ENCODE measurements around the gene DDN. TPM values are rescaled to one million over a fixed set of nuclear protein-coding genes. Genes with fewer than 3 reads are reported as not detected.
A peak's percentile ranks its signal among the peaks of the same experiment; 100 is the strongest.

The DDN gene
- total and polyA plus RNA-seq, 2 donors (not counting 3 experiments of a cell fraction or from before 2014, with no cell fraction given) = 0.07 to 0.22 TPM

DNA sequence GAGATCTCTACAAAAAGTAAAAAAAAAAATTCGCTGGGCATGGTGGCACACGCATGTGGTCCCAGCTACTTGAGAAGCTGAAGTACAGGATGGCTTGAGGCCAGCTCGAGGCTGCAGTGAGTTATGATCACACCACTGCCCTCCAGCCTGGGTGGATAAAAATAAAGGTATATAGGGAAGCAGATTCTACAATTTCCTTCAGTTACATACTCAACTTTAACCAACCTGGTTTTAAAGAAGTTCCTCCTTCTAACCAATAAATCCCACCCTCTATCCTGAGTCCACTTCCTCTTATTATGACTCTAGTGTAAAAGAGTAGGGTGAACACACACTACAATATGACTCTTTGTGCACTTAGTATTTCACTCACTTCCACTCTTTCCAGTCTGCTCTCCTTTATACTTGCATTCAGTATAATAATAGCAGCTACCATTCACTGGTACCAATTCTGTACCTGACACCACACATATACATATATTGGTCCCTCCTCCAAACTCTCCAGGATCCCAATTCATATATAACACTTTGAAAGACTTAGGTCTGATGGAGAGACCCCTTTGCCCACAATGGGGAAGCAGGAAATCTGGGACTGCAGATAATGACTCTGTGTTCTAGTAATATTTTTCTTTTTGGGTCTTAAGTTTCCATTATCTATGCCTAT is 44.2 kb downstream of the DDN start:
- Histone ChIP-seq H3K9ac (replicated peaks; ENCODE audit: extremely low read depth, insufficient read depth, low read length) (no peak overlapping the region), H3K9me3 (replicated peaks; ENCODE audit: control insufficient read depth, insufficient read depth, low read length) (no peaks in the 10 kb centered on the region), H4K20me1 (replicated peaks; ENCODE audit: control insufficient read depth, extremely low read depth, insufficient read depth, low read length) (peaks cover 11% of the 10 kb centered on the region), H3K4me2 (ENCODE audit: insufficient read depth, low read length) (peak overlapping the region; percentile 71), H3K4me1 (ENCODE audit: control insufficient read depth, extremely low read depth, insufficient read depth, low read length) (peaks cover 15% of the 10 kb centered on the region), H2AFZ (ENCODE audit: low read depth, low read length) (no peak overlapping the region), H3K27me3 (ENCODE audit: control insufficient read depth in 2 of 2, insufficient read depth in 2 of 2, low read length in 2 of 2) (no peaks in the 10 kb centered on the region), H3K9me1 (replicated peaks; ENCODE audit: control insufficient read depth, extremely low read depth, insufficient read depth, low read length) (no peaks in the 10 kb centered on the region), H3K36me3 (ENCODE audit: control insufficient read depth in 2 of 2, extremely low read depth in 1 of 2, insufficient read depth in 2 of 2, low read length in 2 of 2) (peaks cover 4 to 6% of the 10 kb centered on the region in 2 experiments), H3K4me3 (replicated peaks in 1 of 3; ENCODE audit: insufficient read depth in 1 of 3, low read depth in 1 of 3, low read length in 3 of 3) (no peak overlapping the region), H3K27ac (ENCODE audit: insufficient read depth, low read depth, low read length) (no peak overlapping the region), H3K79me2 (ENCODE audit: control insufficient read depth, insufficient read depth, low read length) (peaks cover 66% of the 10 kb centered on the region)
- no peak for TF ChIP-seq JUN (IDR thresholded peaks at IDR 0.05; ENCODE audit: borderline replicate concordance, insufficient read depth, insufficient read length, low read depth)
- no peak for TF ChIP-seq MAX (IDR thresholded peaks at IDR 0.05; ENCODE audit: insufficient read depth, insufficient read length)
- TF ChIP-seq POLR2AphosphoS5 (IDR thresholded peaks at IDR 0.05; ENCODE audit: insufficient read depth, low read depth, low read length) = no peak
- TF ChIP-seq CTCF (IDR thresholded peaks at IDR 0.05; ENCODE audit: extremely low read depth in 1 of 2, insufficient read depth in 1 of 2, low read depth in 1 of 2, low read length in 2 of 2) = no peak
- TF ChIP-seq EZH2 (IDR thresholded peaks at IDR 0.05; ENCODE audit: borderline replicate concordance, low read depth, low read length, severe bottlenecking) = no peak
- no peak for TF ChIP-seq POLR2A (IDR thresholded peaks at IDR 0.05; ENCODE audit: low read depth, low read length)
- no peak for TF ChIP-seq GATA2 (IDR thresholded peaks at IDR 0.05; ENCODE audit: insufficient read depth, insufficient read length, low read depth, low read length)
- no peak for TF ChIP-seq MYC (IDR thresholded peaks at IDR 0.05; ENCODE audit: low read depth, low read length)
- TF ChIP-seq FOS (IDR thresholded peaks at IDR 0.05; ENCODE audit: borderline replicate concordance, insufficient read depth, low read length) = no peak
- CTCF ChIA-PET = interaction anchor here (1.0 to 3.3 kb wide), 2 partner anchors 25 to 33 kb away, joined by 3 to 15 read pairs; no protein-coding TSS in a partner anchor
- intact Hi-C loops (cut with micrococcal nuclease) (no loop called here), dilution Hi-C loops (cut with MboI; ENCODE audit: extremely low pct_ligation_motif_present, low sequenced_read_pairs) (no loop called here)
- FAIRE-seq (no peak), DNase-seq (ENCODE audit: low read depth, low spot score) (no peak)
- BruUV-seq (replicated peaks) = no TSS peak
- POLR2A ChIA-PET = no interaction called here

All from endothelial cell of umbilical vein (primary cell).